B cell (primary cell): ENCODE measurements around the gene ASTN2. TPM values are rescaled to one million over a fixed set of nuclear protein-coding genes. Genes with fewer than 3 reads are reported as not detected.

Experiments used
- ATAC-seq: fragments of 200-7000 bp; cut with Tn5 transposase; one replicate; pipeline ENCODE4 v1.10.0; 2021; ENCODE audit warnings: low read depth, mild to moderate bottlenecking, moderate number of reproducible peaks, moderate library complexity
- CTCF ChIA-PET: fragments of 350-600 bp; sonication (Branson Sonifier 250); formaldehyde crosslinking; loops from one replicate; lab custom pipeline; 2021; ENCODE audit warnings: antibody characterized with exemption, inconsistent platforms; lab: Charles Lee
- POLR2A ChIA-PET: fragments of 350-600 bp; sonication (Branson Sonifier 250); formaldehyde crosslinking; loops from one replicate; lab custom pipeline; 2021; ENCODE audit warnings: antibody characterized with exemption; lab: Charles Lee
- DNase-seq: peaks from one replicate; pipeline ENCODE4 v3.0.0; 2013
- H2AFZ ChIP-seq: 2 replicates; pipeline ENCODE4 v1.6.1; 2012; ENCODE audit warnings: mild to moderate bottlenecking, low read depth, low read length; ENCODE audit not compliant: insufficient read depth, poor library complexity, severe bottlenecking
- H3K27ac ChIP-seq, 2 donors: 1 replicate in 1 of 2; 2 replicates in 1 of 2; pipeline ENCODE4 v1.5.1; 2012 to 2013; ENCODE audit warnings: low read length in 2 of 2, mild to moderate bottlenecking in 2 of 2, moderate library complexity in 1 of 2
- H3K27me3 ChIP-seq, 4 experiments: fragments of 200-600 bp in 1 of 4; sonication (generic) in 1 of 4; replicated peaks in 1 of 4; 1 replicate in 2 of 4; 2 replicates in 2 of 4; pipeline versions ENCODE4 v1.6.1 to v1.7.0; 2013 to 2016; ENCODE audit warnings: low read length in 3 of 4, mild to moderate bottlenecking in 2 of 4, mixed read lengths in 1 of 4, moderate library complexity in 1 of 4; ENCODE audit not compliant: insufficient read depth in 4 of 4, control insufficient read depth in 3 of 4; ENCODE audit errors: control extremely low read depth in 1 of 4
- H3K36me3 ChIP-seq, 2 experiments: replicated peaks in 1 of 2; 1 replicate in 1 of 2; 2 replicates in 1 of 2; pipeline versions ENCODE4 v1.6.1 to v1.7.1; 2013; ENCODE audit warnings: low read length in 1 of 2; ENCODE audit not compliant: insufficient read depth in 2 of 2, control insufficient read depth in 1 of 2; ENCODE audit errors: control extremely low read depth in 1 of 2, extremely low read depth in 1 of 2
- H3K4me1 ChIP-seq, 2 donors: fragments of 200-600 bp in 1 of 2; sonication (generic) in 1 of 2; 1 replicate in 1 of 2; 2 replicates in 1 of 2; pipeline versions ENCODE4 v1.5.1 to v1.6.1; 2013 to 2017; ENCODE audit warnings: low read length in 2 of 2; ENCODE audit not compliant: control insufficient read depth in 2 of 2, insufficient read depth in 2 of 2
- H3K4me2 ChIP-seq: replicated peaks from 2 replicates; pipeline ENCODE3; 2012; ENCODE audit warnings: mild to moderate bottlenecking, low read depth, low read length; ENCODE audit not compliant: poor library complexity, severe bottlenecking
- H3K4me3 ChIP-seq, 5 experiments: fragments of 200-600 bp in 1 of 5; sonication (generic) in 1 of 5; 1 replicate in 3 of 5; 2 replicates in 2 of 5; pipeline versions ENCODE4 v1.5.1 to v1.7.0; 2011 to 2016; ENCODE audit warnings: low read length in 4 of 5, mild to moderate bottlenecking in 4 of 5, low read depth in 2 of 5, control low read depth in 1 of 5, moderate library complexity in 1 of 5; ENCODE audit not compliant: insufficient read depth in 1 of 5; ENCODE audit errors: control extremely low read depth in 1 of 5, extremely low read depth in 1 of 5
- H3K79me2 ChIP-seq: fragments of 200-600 bp; sonication (generic); one replicate; pipeline ENCODE4 v1.6.0; 2016; ENCODE audit warnings: low read length; ENCODE audit not compliant: control insufficient read depth, insufficient read depth
- H3K9ac ChIP-seq: fragments of 200-600 bp; sonication (generic); 2 replicates; pipeline ENCODE4 v1.6.1; 2017; ENCODE audit warnings: mild to moderate bottlenecking, low read length, moderate library complexity
- H3K9me3 ChIP-seq, 3 donors: one replicate each; pipeline versions ENCODE4 v1.6.1 to v1.7.1; 2013; ENCODE audit warnings: low read length in 2 of 3; ENCODE audit not compliant: control insufficient read depth in 2 of 3, insufficient read depth in 1 of 3; ENCODE audit errors: control extremely low read depth in 1 of 3
- H4K20me1 ChIP-seq: 2 replicates; pipeline ENCODE4 v1.6.0; 2012; ENCODE audit warnings: mild to moderate bottlenecking, low read length; ENCODE audit not compliant: insufficient read depth, control insufficient read depth, poor library complexity, severe bottlenecking
- H3K27ac Mint-ChIP-seq: one replicate; pipeline ENCODE4 v1.8.0; 2021; ENCODE audit warnings: mixed read lengths
- H3K27me3 Mint-ChIP-seq: one replicate; pipeline ENCODE4 v1.8.0; 2021; ENCODE audit warnings: mixed read lengths
- H3K4me1 Mint-ChIP-seq: one replicate; pipeline ENCODE4 v1.8.0; 2021; ENCODE audit warnings: mixed read lengths
- H3K4me3 Mint-ChIP-seq: one replicate; pipeline ENCODE4 v1.8.0; 2021; ENCODE audit warnings: mixed read lengths
- H3K9me3 Mint-ChIP-seq: one replicate; pipeline ENCODE4 v1.8.0; 2022; ENCODE audit warnings: mixed read lengths; ENCODE audit not compliant: insufficient read depth
- EZH2 ChIP-seq: IDR thresholded peaks from 2 replicates; pipeline ENCODE4 v1.6.1; 2012; ENCODE audit warnings: borderline replicate concordance, low read depth, mild to moderate bottlenecking, moderate library complexity, low read length; ENCODE audit not compliant: insufficient read depth, poor library complexity, severe bottlenecking
- WGBS: methylation state at CpG from one replicate; pipeline ENCODE4 v1.1.5; 2013; ENCODE audit warnings: missing lambda C conversion rate; ENCODE audit not compliant: insufficient coverage; 5-methylcytosine and 5-hydroxymethylcytosine counted together
- intact Hi-C: fragments of 100-400 bp; cut with micrococcal nuclease; formaldehyde crosslinking; loops from one replicate; pipeline ENCODE4 v1.10.0; 2022
- polyA plus RNA-seq: library from polyadenylated mRNA; depleted of rRNA; stranded (reverse); fragments of >200 nt; gene quantifications from 2 replicates; pipeline ENCODE4 v1.2.3, GENCODE V29; 2012
- total RNA-seq, 2 donors: library from RNA; stranded (reverse); fragments of 120-200 nt in 1 of 2; gene quantifications; 1 replicate in 1 of 2; 2 replicates in 1 of 2; pipeline versions ENCODE4 v1.2.3 to v1.2.4, GENCODE V29; 2013 to 2022
- TF ChIP-seq, protein P1 (sequence below): fragments of 200-600 bp; IDR thresholded peaks from one replicate; pipeline ENCODE4 v1.8.0; 2022; ENCODE audit warnings: antibody characterized with exemption, mild to moderate bottlenecking

Gene ASTN2
- total and polyA plus RNA-seq, 2 donors (not counting 1 experiment from before 2014, with no cell fraction given): 1.2 to 3.6 TPM

DNA sequence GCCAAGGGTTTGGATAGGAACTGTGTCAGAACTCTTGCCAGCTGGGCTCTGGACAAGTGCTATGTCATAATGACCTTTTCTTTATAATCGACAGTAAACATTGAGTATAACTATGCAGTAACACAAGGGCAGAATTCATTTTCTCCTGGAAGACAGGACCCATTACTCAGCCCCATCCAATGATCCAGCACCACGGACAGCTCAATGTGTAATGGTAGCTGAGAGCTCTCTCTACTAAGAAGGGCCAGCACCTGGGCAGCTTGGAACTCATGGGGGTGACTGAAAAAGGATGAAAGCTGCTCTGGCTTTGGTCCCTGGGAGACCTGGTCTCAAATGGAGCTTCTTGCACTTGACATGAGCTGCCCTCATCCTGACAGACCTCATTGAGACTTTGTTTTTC is 380.0 kb downstream of the ASTN2 start:
- no CpG with 5 or more reads among the region's 2 CpGs for WGBS
- Mint-ChIP-seq H3K9me3 (no peaks in the 10 kb centered on the region), H3K27ac (no peak overlapping the region), H3K27me3 (no peaks in the 10 kb centered on the region), H3K4me3 (no peak overlapping the region), H3K4me1 (no peaks in the 10 kb centered on the region)
- ATAC-seq (no peak), DNase-seq (no peak)
- no peak overlapping the region for H3K27ac ChIP-seq
- ChIA-PET POLR2A (no interaction called here), CTCF (no interaction called here)
- H3K9ac ChIP-seq: no peak overlapping the region
- H3K36me3 ChIP-seq: no peaks in the 10 kb centered on the region
- no peaks in the 10 kb centered on the region for H3K79me2 ChIP-seq
- TF ChIP-seq, protein P1, sequence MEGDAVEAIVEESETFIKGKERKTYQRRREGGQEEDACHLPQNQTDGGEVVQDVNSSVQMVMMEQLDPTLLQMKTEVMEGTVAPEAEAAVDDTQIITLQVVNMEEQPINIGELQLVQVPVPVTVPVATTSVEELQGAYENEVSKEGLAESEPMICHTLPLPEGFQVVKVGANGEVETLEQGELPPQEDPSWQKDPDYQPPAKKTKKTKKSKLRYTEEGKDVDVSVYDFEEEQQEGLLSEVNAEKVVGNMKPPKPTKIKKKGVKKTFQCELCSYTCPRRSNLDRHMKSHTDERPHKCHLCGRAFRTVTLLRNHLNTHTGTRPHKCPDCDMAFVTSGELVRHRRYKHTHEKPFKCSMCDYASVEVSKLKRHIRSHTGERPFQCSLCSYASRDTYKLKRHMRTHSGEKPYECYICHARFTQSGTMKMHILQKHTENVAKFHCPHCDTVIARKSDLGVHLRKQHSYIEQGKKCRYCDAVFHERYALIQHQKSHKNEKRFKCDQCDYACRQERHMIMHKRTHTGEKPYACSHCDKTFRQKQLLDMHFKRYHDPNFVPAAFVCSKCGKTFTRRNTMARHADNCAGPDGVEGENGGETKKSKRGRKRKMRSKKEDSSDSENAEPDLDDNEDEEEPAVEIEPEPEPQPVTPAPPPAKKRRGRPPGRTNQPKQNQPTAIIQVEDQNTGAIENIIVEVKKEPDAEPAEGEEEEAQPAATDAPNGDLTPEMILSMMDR: no peak
- no peak for TF ChIP-seq EZH2
- no peak overlapping the region for H3K4me2 ChIP-seq
- H3K4me3 ChIP-seq: no peak overlapping the region
- intact Hi-C loops: no loop called here
- H3K27me3 ChIP-seq: no peaks in the 10 kb centered on the region
- H3K4me1 ChIP-seq: no peaks in the 10 kb centered on the region
- no peaks in the 10 kb centered on the region for H3K9me3 ChIP-seq
- no peak overlapping the region for H2AFZ ChIP-seq
- no peaks in the 10 kb centered on the region for H4K20me1 ChIP-seq

DNA sequence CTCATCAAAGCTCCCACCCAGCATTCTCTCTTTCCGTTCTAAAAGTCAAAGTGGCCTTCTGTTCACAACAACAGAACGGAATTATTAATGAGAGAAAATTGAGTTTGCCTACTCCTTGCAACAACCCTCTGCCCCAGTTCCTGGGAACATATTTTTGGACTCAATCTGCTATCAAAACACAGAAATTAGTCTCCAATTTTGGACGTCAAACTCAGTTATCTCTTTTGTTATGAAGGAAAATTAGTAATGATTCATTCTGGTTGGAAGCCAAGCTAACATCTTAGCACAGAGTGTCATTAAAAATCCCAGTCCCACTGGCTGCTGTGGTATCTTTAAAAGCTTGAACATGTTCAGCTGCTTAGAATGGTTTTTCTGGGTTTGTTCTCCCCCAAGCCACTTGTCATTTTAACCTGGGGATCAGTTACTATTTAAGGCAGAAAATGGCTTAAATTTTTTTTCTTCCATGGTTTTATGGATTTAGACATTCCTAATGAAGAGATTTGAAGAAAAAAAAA is 384.5 kb downstream of the ASTN2 start:
- intact Hi-C loops: no loop called here
- POLR2A ChIA-PET: no interaction called here
- CTCF ChIA-PET: no interaction called here

More for the DNA sequence above, 384.5 kb downstream of the ASTN2 start:
- no peaks in the 10 kb centered on the region for H3K27me3 ChIP-seq
- TF ChIP-seq EZH2: no peak
- TF ChIP-seq, protein P1: no peak
- H3K4me1 Mint-ChIP-seq: no peaks in the 10 kb centered on the region
- H3K4me1 ChIP-seq: no peaks in the 10 kb centered on the region
- H3K27me3 Mint-ChIP-seq: peaks cover 4% of the 10 kb centered on the region
- no peak overlapping the region for H3K9ac ChIP-seq
- H3K36me3 ChIP-seq: no peaks in the 10 kb centered on the region
- peaks cover 0 to 4% (median 0%) of the 10 kb centered on the region in 3 donors for H3K9me3 ChIP-seq
- no peak overlapping the region for H3K27ac Mint-ChIP-seq
- no peak overlapping the region for H3K4me3 ChIP-seq
- H3K4me3 Mint-ChIP-seq: no peak overlapping the region
- H2AFZ ChIP-seq: no peak overlapping the region
- no peaks in the 10 kb centered on the region for H3K9me3 Mint-ChIP-seq
- H3K27ac ChIP-seq: no peak overlapping the region
- H3K79me2 ChIP-seq: no peaks in the 10 kb centered on the region
- H3K4me2 ChIP-seq: no peak overlapping the region
- no peaks in the 10 kb centered on the region for H4K20me1 ChIP-seq
- DNase-seq: no peak
- ATAC-seq: no peak
- 100% methylated on average over 1 of the region's 3 CpGs for WGBS
